Smooth muscle cell (in vitro differentiated cells): ENCODE results near the gene LMTK3. TPM values are rescaled to one million over a fixed set of nuclear protein-coding genes. Genes with fewer than 3 reads are reported as not detected.

Source experiments
- DNase-seq: peaks from one replicate; lab custom pipeline; 2025; ENCODE audit not compliant: unreplicated experiment; lab: John Stamatoyannopoulos, UW
- H2AFZ ChIP-seq: fragments of 200-600 bp; sonication (generic); 2 replicates; pipeline ENCODE4 v1.6.0; 2016; ENCODE audit warnings: antibody characterized with exemption, low read depth, mild to moderate bottlenecking
- H3F3A ChIP-seq: fragments of 200-600 bp; sonication (generic); 2 replicates; pipeline ENCODE4 v1.6.0; 2017; ENCODE audit warnings: antibody characterized with exemption, low read depth
- H3K27ac ChIP-seq: fragments of 200-600 bp; sonication (generic); 2 replicates; pipeline ENCODE4 v1.5.1; 2016; ENCODE audit warnings: low read depth, mild to moderate bottlenecking
- H3K27me3 ChIP-seq: fragments of 200-600 bp; sonication (generic); 2 replicates; pipeline ENCODE4 v1.6.1; 2016; ENCODE audit warnings: low read depth, mild to moderate bottlenecking
- H3K36me3 ChIP-seq: fragments of 200-600 bp; sonication (generic); 2 replicates; pipeline ENCODE4 v1.5.1; 2016; ENCODE audit warnings: low read depth
- H3K4me1 ChIP-seq: fragments of 200-600 bp; sonication (generic); 2 replicates; pipeline ENCODE4 v1.5.1; 2016; ENCODE audit warnings: low read depth
- H3K4me2 ChIP-seq: fragments of 200-600 bp; sonication (generic); 2 replicates; pipeline ENCODE4 v1.6.0; 2016; ENCODE audit warnings: mild to moderate bottlenecking
- H3K4me3 ChIP-seq: fragments of 200-600 bp; sonication (generic); 2 replicates; pipeline ENCODE4 v1.5.1; 2016; ENCODE audit warnings: mild to moderate bottlenecking
- H3K79me2 ChIP-seq: fragments of 200-600 bp; sonication (generic); 2 replicates; pipeline ENCODE4 v1.6.0; 2016; ENCODE audit warnings: low read depth, mild to moderate bottlenecking
- H3K9ac ChIP-seq: fragments of 200-600 bp; sonication (generic); 2 replicates; pipeline ENCODE4 v1.6.0; 2016; ENCODE audit warnings: low read depth
- H3K9me3 ChIP-seq: fragments of 200-600 bp; sonication (generic); replicated peaks from 2 replicates; pipeline ENCODE4 v1.5.1; 2016; ENCODE audit warnings: low read depth
- H4K20me1 ChIP-seq: fragments of 200-600 bp; sonication (generic); 2 replicates; pipeline ENCODE4 v1.6.0; 2016; ENCODE audit warnings: low read depth
- WGBS: methylation state at CpG from one replicate; pipeline ENCODE4 v1.1.7; 2016; ENCODE audit warnings: low lambda C conversion rate; 5-methylcytosine and 5-hydroxymethylcytosine counted together
- polyA plus RNA-seq: library from polyadenylated mRNA; unstranded; fragments of >200 nt; fragmentation: Nextera tagmentation; extraction: Ambion mirVana; gene quantifications from 2 replicates; pipeline ENCODE4 v1.2.1, GENCODE V29; 2016
- total RNA-seq: library from RNA; depleted of rRNA; stranded (reverse); fragments of >200 nt; gene quantifications from 2 replicates; pipeline ENCODE4 v1.2.3, GENCODE V29; 2014
- TF ChIP-seq, protein P1 (sequence below): fragments of 200-600 bp; sonication (generic); IDR thresholded peaks from 2 replicates; pipeline ENCODE4 v1.5.1; 2017; ENCODE audit warnings: borderline replicate concordance, mild to moderate bottlenecking, antibody characterized with exemption; ENCODE audit not compliant: insufficient read depth, poor library complexity, severe bottlenecking

LMTK3 gene
- total and polyA plus RNA-seq, 2 experiments from 2014 or later: 0.66 to 3.1 TPM

DNA sequence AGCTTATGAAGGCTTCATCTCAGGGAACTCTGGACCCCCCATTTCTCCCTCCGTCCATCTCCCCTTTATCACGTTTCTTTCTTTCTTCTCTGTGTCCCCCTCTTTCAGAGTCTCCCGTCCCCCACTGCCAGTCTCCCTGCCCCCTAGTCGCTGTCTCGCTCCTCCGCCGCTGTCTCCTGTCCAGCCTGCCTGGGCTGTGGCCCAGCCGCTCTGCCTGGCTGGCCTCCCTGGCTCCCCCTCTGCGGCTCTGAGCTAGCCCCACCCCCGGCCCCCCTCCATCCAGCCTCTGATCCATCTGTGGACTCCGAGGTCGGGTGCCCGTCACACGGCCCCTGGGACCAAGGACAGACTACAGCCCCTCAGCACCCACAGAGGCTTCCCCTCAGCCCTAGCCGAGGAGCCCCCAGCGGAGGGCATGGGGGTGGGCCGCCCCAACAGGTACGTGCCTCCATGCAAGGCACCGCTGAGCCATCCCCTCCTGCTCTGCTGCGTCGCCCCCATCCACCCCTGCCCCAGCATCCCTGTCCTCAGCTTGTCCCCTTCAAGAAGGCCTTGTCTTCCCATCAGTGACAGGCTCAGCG lies 57.4 kb downstream of the LMTK3 start:
- Histone ChIP-seq H3K27ac (no peak overlapping the region), H3K79me2 (no peaks in the 10 kb centered on the region)
- 100% methylated on average over 14 of the region's 22 CpGs for WGBS

DNA sequence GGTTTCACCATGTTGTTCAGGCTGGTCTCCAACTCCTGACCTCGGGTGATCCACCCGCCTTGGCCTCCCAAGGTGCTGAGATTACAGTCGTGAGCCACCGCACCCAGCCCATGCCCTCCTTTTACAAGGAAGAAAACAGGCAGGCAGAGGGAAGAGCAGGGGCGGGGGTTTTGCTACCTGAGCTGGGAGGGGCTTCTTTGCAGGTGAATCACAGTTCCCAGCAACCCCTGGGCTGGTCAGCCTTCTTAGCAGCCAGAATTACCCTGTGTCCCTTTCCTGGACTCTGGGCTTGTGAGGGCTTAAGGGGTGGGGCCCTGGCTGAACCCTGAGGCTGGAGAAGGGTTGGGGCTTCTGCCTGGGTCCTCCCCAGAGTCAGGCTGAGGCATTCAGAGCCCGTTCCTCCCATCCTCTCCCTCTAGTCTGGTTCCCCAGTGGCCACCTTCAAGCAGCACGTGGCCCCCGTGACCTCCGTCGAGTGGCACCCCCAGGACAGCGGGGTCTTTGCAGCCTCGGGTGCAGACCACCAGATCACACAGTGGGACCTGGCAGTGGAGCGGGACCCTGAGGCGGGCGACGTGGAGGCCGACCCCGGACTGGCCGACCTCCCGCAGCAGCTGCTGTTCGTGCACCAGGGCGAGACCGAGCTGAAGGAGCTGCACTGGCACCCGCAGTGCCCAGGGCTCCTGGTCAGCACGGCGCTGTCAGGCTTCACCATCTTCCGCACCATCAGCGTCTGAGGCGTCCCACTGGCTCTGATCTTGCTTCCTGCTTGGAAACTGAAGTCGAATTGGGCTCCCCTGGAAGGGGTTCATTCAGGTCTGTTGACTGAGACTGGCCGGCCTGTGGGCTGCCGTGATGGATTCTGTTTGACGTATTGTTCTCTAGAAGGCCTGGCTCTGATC lies 59.1 kb downstream of the LMTK3 start:
- Histone ChIP-seq H3K79me2 (peaks cover 7% of the 10 kb centered on the region), H4K20me1 (peaks cover 6% of the 10 kb centered on the region)
- WGBS: 97% methylated on average over 29 of the region's 33 CpGs

More for the DNA sequence above, 57.4 kb downstream of the LMTK3 start:
- peaks cover 6% of the 10 kb centered on the region for H4K20me1 ChIP-seq
- no peaks in the 10 kb centered on the region for H3K9me3 ChIP-seq
- no peaks in the 10 kb centered on the region for H3K27me3 ChIP-seq
- no peak overlapping the region for H3K4me3 ChIP-seq
- no peak overlapping the region for H2AFZ ChIP-seq
- no peaks in the 10 kb centered on the region for H3K4me1 ChIP-seq
- H3K36me3 ChIP-seq: no peaks in the 10 kb centered on the region
- H3F3A ChIP-seq: no peaks in the 10 kb centered on the region
- H3K4me2 ChIP-seq: no peak overlapping the region
- no peak overlapping the region for H3K9ac ChIP-seq
- TF ChIP-seq, protein P1, sequence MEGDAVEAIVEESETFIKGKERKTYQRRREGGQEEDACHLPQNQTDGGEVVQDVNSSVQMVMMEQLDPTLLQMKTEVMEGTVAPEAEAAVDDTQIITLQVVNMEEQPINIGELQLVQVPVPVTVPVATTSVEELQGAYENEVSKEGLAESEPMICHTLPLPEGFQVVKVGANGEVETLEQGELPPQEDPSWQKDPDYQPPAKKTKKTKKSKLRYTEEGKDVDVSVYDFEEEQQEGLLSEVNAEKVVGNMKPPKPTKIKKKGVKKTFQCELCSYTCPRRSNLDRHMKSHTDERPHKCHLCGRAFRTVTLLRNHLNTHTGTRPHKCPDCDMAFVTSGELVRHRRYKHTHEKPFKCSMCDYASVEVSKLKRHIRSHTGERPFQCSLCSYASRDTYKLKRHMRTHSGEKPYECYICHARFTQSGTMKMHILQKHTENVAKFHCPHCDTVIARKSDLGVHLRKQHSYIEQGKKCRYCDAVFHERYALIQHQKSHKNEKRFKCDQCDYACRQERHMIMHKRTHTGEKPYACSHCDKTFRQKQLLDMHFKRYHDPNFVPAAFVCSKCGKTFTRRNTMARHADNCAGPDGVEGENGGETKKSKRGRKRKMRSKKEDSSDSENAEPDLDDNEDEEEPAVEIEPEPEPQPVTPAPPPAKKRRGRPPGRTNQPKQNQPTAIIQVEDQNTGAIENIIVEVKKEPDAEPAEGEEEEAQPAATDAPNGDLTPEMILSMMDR: no peak
- no peak for DNase-seq

DNA sequence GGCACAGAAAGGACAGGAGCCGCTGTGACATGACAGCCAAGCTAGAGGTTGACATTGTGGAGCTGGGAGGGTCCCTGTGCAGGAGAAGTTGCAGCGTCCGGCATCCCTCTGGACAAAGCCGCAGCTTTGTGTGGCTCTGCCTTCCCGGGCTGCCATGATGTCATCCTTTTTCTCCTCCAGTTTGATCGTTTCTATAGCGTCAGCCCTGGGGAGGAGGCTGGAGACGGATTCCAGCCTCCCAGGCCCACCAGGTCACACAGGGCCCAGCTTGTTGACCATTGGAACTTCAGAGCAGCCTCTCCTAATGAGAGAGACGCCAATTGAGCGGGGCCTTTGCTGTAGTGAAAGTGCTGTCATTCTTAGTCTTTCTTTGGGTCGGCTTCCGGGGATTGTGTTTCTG lies 60.0 kb downstream of the LMTK3 start:
- TF ChIP-seq, protein P1: no peak
- no peak for DNase-seq
- Histone ChIP-seq H2AFZ (no peak overlapping the region), H3K9me3 (no peaks in the 10 kb centered on the region), H3K4me1 (peaks cover under 1% of the 10 kb centered on the region), H3K27ac (no peak overlapping the region), H3K4me3 (no peak overlapping the region), H3K36me3 (no peaks in the 10 kb centered on the region), H3K9ac (no peak overlapping the region), H4K20me1 (peaks cover 6% of the 10 kb centered on the region), H3K79me2 (peaks cover 14% of the 10 kb centered on the region), H3K27me3 (no peaks in the 10 kb centered on the region), H3F3A (no peaks in the 10 kb centered on the region), H3K4me2 (no peak overlapping the region)
- WGBS: 93% methylated on average over 12 of the region's 12 CpGs

More for the DNA sequence above, 59.1 kb downstream of the LMTK3 start:
- no peak overlapping the region for H3K4me2 ChIP-seq
- no peaks in the 10 kb centered on the region for H3F3A ChIP-seq
- no peaks in the 10 kb centered on the region for H3K36me3 ChIP-seq
- no peak overlapping the region for H2AFZ ChIP-seq
- H3K9ac ChIP-seq: no peak overlapping the region
- H3K9me3 ChIP-seq: no peaks in the 10 kb centered on the region
- no peak overlapping the region for H3K4me3 ChIP-seq
- H3K27me3 ChIP-seq: no peaks in the 10 kb centered on the region
- no peak for DNase-seq
- no peaks in the 10 kb centered on the region for H3K4me1 ChIP-seq
- no peak overlapping the region for H3K27ac ChIP-seq
- TF ChIP-seq, protein P1: no peak
